Esophagus muscularis mucosa (tissue), 4 donors: Measurements from ENCODE around the gene HINFP. TPM values are rescaled to one million over a fixed set of nuclear protein-coding genes. Genes with fewer than 3 reads are reported as not detected.

Experiments used
- DNase-seq: peaks from one replicate; pipeline ENCODE4 v3.0.0-alpha.2; 2017; ENCODE audit errors: extremely low spot score
- H3K27ac ChIP-seq, 4 donors: fragments of 200-600 bp; sonication (generic); replicated peaks in 1 of 4; 1 replicate in 3 of 4; 2 replicates in 1 of 4; pipeline ENCODE4 v1.5.1; 2016 to 2019; ENCODE audit warnings: mild to moderate bottlenecking in 1 of 4
- H3K27me3 ChIP-seq, 4 donors: fragments of 200-600 bp; sonication (generic); one replicate each; pipeline versions ENCODE4 v1.5.1 to v1.6.0; 2016 to 2019
- H3K36me3 ChIP-seq, 4 donors: fragments of 200-600 bp; sonication (generic); one replicate each; pipeline ENCODE4 v1.5.1; 2016 to 2019
- H3K4me1 ChIP-seq, 4 donors: fragments of 200-600 bp; sonication (generic); one replicate each; pipeline ENCODE4 v1.5.1; 2016 to 2019
- H3K4me3 ChIP-seq, 4 donors: fragments of 200-600 bp; sonication (generic); 1 replicate in 2 of 4; 2 replicates in 2 of 4; pipeline ENCODE4 v1.5.1; 2016 to 2019; ENCODE audit warnings: mild to moderate bottlenecking in 4 of 4, moderate library complexity in 1 of 4
- H3K9me3 ChIP-seq, 4 donors: fragments of 200-600 bp; sonication (generic); 1 replicate in 3 of 4; 2 replicates in 1 of 4; pipeline ENCODE4 v1.5.1; 2016 to 2019
- EP300 ChIP-seq: sonication (generic); formaldehyde crosslinking; IDR thresholded peaks from one replicate; pipeline ENCODE4 v1.6.1; 2017; ENCODE audit warnings: antibody characterized with exemption
- POLR2A ChIP-seq: fragments of 450-650 bp; IDR thresholded peaks from one replicate; pipeline ENCODE4 v1.6.1; 2017; ENCODE audit warnings: antibody characterized with exemption, moderate library complexity, mild to moderate bottlenecking, low read depth
- POLR2AphosphoS5 ChIP-seq, 2 donors: sonication (generic); formaldehyde crosslinking; IDR thresholded peaks; one replicate each; pipeline ENCODE4 v1.6.1; 2017; ENCODE audit warnings: antibody characterized with exemption in 2 of 2
- WGBS: methylation state at CpG from one replicate; pipeline ENCODE4 v1.1.5; 2018; 5-methylcytosine and 5-hydroxymethylcytosine counted together
- intact Hi-C: fragments of 100-400 bp; cut with DNase I; formaldehyde crosslinking; loops from one replicate; pipeline ENCODE4 v1.15.1; 2023
- total RNA-seq, 4 donors: library from RNA; depleted of rRNA; stranded (reverse); fragments of >200 nt; gene quantifications; one replicate each; pipeline versions ENCODE4 v1.1.0 to v1.2.1, GENCODE V29; 2016
- TF ChIP-seq, protein P1 (sequence below), 3 experiments: fragments of 200-600 bp in 2 of 3; fragments of 450-650 bp in 1 of 3; sonication (generic) in 2 of 3; IDR thresholded peaks; one replicate each; pipeline ENCODE4 v1.5.1; 2017 to 2019; ENCODE audit warnings: antibody characterized with exemption in 3 of 3, mild to moderate bottlenecking in 2 of 3, moderate library complexity in 1 of 3

The HINFP gene
- total RNA-seq, 4 donors from 2014 or later = 22.8 to 30.8 (median 26.4) TPM

DNA sequence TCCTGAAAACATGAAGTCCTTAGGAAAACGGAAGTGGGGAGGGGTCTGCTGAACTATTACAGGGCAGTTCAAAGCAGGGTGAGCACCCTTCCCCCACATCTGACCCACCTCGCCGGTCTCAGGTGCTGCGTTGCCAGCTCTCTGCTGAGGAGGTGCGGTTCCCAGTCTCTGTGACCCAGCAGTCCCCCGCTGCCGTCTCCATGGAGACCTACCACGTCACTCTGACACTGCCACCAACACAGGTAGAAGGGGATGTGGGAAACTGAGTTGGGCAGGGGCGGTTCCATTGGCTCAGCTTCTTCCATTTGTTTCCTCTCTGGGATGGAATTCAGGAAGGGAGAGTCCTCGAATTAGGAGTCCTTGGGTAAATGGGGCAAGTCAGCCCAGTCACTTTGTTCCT lies 10.9 kb upstream of the HINFP start:
- DNase-seq = no peak
- 82% methylated on average over 4 of the region's 10 CpGs for WGBS
- Histone ChIP-seq H3K27ac (no peak overlapping the region), H3K27me3 (no peaks in the 10 kb centered on the region), H3K9me3 (no peaks in the 10 kb centered on the region), H3K4me1 (peaks cover 23 to 38% (median 37%) of the 10 kb centered on the region in 4 donors), H3K4me3 (no peak overlapping the region), H3K36me3 (peaks cover 33 to 52% (median 49%) of the 10 kb centered on the region in 4 donors)
- intact Hi-C loops = no loop called here
- TF ChIP-seq POLR2A (no peak), EP300 (no peak), POLR2AphosphoS5 (IDR thresholded peaks at IDR 0.05) (no peak)
- TF ChIP-seq, protein P1, sequence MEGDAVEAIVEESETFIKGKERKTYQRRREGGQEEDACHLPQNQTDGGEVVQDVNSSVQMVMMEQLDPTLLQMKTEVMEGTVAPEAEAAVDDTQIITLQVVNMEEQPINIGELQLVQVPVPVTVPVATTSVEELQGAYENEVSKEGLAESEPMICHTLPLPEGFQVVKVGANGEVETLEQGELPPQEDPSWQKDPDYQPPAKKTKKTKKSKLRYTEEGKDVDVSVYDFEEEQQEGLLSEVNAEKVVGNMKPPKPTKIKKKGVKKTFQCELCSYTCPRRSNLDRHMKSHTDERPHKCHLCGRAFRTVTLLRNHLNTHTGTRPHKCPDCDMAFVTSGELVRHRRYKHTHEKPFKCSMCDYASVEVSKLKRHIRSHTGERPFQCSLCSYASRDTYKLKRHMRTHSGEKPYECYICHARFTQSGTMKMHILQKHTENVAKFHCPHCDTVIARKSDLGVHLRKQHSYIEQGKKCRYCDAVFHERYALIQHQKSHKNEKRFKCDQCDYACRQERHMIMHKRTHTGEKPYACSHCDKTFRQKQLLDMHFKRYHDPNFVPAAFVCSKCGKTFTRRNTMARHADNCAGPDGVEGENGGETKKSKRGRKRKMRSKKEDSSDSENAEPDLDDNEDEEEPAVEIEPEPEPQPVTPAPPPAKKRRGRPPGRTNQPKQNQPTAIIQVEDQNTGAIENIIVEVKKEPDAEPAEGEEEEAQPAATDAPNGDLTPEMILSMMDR (IDR thresholded peaks at IDR 0.05) = no peak

DNA sequence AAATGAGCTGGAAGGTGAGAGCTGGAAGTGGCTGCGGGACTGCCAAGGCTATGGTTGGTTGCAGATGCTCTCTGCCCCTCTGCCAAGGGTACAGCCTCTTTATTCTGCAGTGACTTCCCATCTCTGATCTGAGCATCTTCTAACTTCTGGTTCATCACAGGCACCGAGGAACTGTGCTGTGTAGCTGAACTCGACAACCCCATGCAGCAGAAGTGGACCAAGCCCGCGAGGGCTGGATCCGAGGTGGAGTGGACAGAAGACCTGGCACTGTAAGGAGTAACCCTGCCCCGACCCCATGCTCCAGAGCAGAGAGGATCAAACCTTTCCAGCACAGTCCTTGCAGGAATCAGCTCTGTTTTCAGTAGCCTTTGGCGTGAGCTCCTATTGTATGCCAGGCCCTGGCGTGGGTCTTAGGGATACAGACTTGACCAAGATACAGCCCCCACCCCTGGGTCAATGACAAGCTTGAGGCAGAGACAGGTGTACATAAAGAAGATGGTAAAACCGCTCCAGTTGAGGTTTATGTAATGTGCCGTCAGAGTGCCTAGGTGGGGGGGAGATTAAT lies 9.9 kb upstream of the HINFP start:
- no peak overlapping the region for H3K4me3 ChIP-seq
- peaks cover 33 to 62% (median 59%) of the 10 kb centered on the region in 4 donors for H3K36me3 ChIP-seq
- no peak overlapping the region for H3K27ac ChIP-seq
- peaks cover 18 to 32% (median 31%) of the 10 kb centered on the region in 4 donors for H3K4me1 ChIP-seq
- TF ChIP-seq, protein P1 (IDR thresholded peaks at IDR 0.05) = no peak
- TF ChIP-seq POLR2A = no peak
- no peak for TF ChIP-seq EP300
- TF ChIP-seq POLR2AphosphoS5 (IDR thresholded peaks at IDR 0.05) = no peak
- H3K27me3 ChIP-seq = no peaks in the 10 kb centered on the region
- H3K9me3 ChIP-seq = no peaks in the 10 kb centered on the region
- intact Hi-C loops = no loop called here
- 94% methylated on average over 7 of the region's 11 CpGs for WGBS
- DNase-seq = no peak

DNA sequence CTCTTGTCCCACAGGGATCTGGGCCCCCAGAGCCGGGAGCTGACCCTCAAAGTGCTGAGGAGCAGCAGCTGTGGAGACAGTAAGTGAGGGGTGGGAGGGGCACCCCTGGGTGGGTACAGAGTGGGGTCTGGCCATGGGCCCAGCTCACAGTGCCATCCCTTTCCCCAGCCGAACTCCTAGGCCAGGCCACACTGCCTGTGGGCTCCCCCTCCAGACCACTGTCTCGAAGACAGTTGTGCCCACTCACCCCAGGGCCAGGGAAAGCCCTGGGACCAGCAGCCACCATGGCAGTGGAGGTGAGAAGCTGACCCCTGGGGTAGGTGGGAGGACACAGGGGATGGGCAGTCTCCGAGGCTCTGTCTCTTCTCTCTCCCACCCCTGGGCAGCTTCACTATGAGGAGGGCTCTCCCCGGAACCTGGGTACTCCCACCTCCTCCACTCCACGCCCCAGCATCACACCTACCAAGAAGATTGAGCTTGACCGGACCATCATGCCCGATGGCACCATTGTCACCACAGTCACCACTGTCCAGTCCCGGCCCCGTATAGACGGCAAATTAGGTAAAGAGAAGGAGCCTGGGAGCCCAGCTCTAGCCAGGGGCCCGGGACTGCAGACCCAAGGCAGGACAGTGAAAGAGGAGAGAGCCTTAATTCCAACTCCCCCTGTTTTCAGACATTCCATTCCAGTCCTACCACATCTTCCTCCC lies 8.9 kb upstream of the HINFP start:
- Histone ChIP-seq H3K4me3 (no peak overlapping the region), H3K9me3 (no peaks in the 10 kb centered on the region), H3K4me1 (peaks cover 14 to 26% (median 25%) of the 10 kb centered on the region in 4 donors), H3K36me3 (peaks cover 33 to 72% (median 66%) of the 10 kb centered on the region in 4 donors), H3K27ac (no peak overlapping the region), H3K27me3 (no peaks in the 10 kb centered on the region)
- WGBS = 94% methylated on average over 9 of the region's 12 CpGs
- DNase-seq = no peak
- TF ChIP-seq EP300 = no peak
- TF ChIP-seq, protein P1 (IDR thresholded peaks at IDR 0.05) = no peak
- TF ChIP-seq POLR2AphosphoS5 (IDR thresholded peaks at IDR 0.05) = no peak
- TF ChIP-seq POLR2A = no peak
- intact Hi-C loops = no loop called here

DNA sequence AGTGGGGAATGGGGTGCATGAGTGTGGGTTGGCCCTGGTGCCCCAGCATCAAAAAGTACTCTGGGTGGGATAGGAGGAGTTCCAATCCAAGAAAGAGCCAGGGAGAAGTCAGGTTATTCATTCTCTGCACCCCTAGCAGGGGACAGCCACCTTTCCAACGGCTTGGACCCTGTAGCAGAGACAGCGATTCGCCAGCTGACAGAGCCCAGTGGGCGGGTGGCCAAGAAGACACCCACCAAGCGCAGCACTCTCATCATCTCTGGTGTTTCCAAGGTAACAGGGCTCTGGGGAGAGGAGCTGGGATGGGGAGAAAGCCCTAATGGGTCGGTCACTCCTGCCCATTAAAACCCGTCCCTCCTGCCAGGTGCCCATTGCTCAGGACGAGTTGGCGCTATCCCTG lies 7.7 kb upstream of the HINFP start:
- DNase-seq = no peak
- H3K27me3 ChIP-seq = no peaks in the 10 kb centered on the region
- no peaks in the 10 kb centered on the region for H3K9me3 ChIP-seq
- H3K27ac ChIP-seq = no peak overlapping the region
- no peak overlapping the region for H3K4me3 ChIP-seq
- intact Hi-C loops = no loop called here
- no peak for TF ChIP-seq POLR2A
- 91% methylated on average over 7 of the region's 9 CpGs for WGBS
- H3K36me3 ChIP-seq = peaks cover 33 to 77% (median 69%) of the 10 kb centered on the region in 4 donors
- peaks cover 6 to 16% (median 15%) of the 10 kb centered on the region in 4 donors for H3K4me1 ChIP-seq

DNA sequence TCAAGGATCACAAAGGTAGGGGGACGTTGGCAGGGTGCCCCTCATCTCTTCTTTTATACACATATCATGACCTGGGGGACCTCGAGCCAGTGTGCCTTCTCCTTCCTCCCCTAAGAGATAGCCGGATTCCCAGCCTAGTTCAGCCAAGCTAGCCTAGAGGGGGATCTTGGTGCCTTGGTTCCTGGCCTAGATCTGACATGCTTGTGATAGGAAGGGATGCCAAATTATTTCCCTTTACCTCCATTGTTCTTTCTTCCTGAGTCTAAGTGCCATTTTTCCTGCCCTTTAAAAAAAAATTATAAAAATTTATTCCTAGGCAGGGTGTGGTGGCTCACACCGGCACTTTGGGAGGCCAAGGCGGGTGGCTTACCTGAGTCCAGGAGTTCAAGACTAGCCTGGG lies 7.0 kb upstream of the HINFP start:
- Histone ChIP-seq H3K4me1 (peaks cover under 1 to 10% (median 8%) of the 10 kb centered on the region in 4 donors), H3K9me3 (no peaks in the 10 kb centered on the region), H3K27me3 (no peaks in the 10 kb centered on the region), H3K27ac (no peak overlapping the region), H3K36me3 (peaks cover 33 to 77% (median 69%) of the 10 kb centered on the region in 4 donors), H3K4me3 (no peak overlapping the region)
- 79% methylated on average over 5 of the region's 5 CpGs for WGBS
- TF ChIP-seq POLR2AphosphoS5 (IDR thresholded peaks at IDR 0.05) (no peak), EP300 (no peak), POLR2A (no peak)
- TF ChIP-seq, protein P1 (IDR thresholded peaks at IDR 0.05) = no peak
- no peak for DNase-seq
- intact Hi-C loops = no loop called here
